ENCODE results near the gene POLR2M.

DNA sequence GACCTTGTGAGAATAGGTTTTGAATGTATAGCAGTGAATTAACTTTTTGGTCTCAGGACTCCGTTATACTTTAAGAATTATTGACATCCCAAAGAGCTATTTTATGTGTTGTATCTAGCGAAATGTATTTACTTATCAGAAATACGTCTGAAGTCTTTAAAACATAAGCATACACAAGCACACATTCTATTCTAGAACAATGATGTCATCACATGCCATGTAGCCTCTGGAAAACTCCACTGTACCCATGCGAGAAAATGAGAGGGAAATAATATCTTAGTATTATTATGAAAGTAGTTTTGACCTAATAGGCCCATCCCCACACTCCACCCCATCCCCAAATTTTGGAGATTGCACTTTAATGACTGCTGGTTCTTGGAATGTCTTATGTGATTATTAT is 1.5 kb downstream of the POLR2M start:
- TF ChIP-seq, protein P1, sequence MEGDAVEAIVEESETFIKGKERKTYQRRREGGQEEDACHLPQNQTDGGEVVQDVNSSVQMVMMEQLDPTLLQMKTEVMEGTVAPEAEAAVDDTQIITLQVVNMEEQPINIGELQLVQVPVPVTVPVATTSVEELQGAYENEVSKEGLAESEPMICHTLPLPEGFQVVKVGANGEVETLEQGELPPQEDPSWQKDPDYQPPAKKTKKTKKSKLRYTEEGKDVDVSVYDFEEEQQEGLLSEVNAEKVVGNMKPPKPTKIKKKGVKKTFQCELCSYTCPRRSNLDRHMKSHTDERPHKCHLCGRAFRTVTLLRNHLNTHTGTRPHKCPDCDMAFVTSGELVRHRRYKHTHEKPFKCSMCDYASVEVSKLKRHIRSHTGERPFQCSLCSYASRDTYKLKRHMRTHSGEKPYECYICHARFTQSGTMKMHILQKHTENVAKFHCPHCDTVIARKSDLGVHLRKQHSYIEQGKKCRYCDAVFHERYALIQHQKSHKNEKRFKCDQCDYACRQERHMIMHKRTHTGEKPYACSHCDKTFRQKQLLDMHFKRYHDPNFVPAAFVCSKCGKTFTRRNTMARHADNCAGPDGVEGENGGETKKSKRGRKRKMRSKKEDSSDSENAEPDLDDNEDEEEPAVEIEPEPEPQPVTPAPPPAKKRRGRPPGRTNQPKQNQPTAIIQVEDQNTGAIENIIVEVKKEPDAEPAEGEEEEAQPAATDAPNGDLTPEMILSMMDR (IDR thresholded peaks at IDR 0.05 in 4 of 5, conservative IDR thresholded peaks at IDR 0.05 in 1 of 5) = no peak
- no peak for TF ChIP-seq POLR2A (IDR thresholded peaks at IDR 0.05)
